HCT116 (cell line): ENCODE measurements around the gene FOSB. TPM values are rescaled to one million over a fixed set of nuclear protein-coding genes. Genes with fewer than 3 reads are reported as not detected.

Experiments
- ATAC-seq: fragments of 200-7000 bp; cut with Tn5 transposase; 2 replicates; pipeline ENCODE4 v1.9.1; 2020; ENCODE audit warnings: mild to moderate bottlenecking, moderate library complexity
- BruUV-seq: library from RNA; stranded (reverse); fragments of 400-500 nt; replicated peaks from 2 replicates; lab custom pipeline; 2021; lab: Mats Ljungman, UMichigan
- CTCF ChIA-PET: fragments of 300-600 bp; sonication (Branson Sonifier 250); formaldehyde crosslinking; loops from one replicate; lab custom pipeline; 2021; ENCODE audit warnings: antibody characterized with exemption; lab: Charles Lee
- POLR2A ChIA-PET: fragments of 300-600, 350-600 bp; sonication (Branson Sonifier 250); formaldehyde crosslinking; loops from one replicate; lab custom pipeline; 2021; ENCODE audit warnings: antibody characterized with exemption; lab: Charles Lee
- RAD21 ChIA-PET, 2 experiments: fragments of 300-600 bp; sonication (Branson Sonifier 250); formaldehyde crosslinking; loops; one replicate each; lab custom pipeline; 2023; ENCODE audit warnings: low total read pairs in 2 of 2; ENCODE audit not compliant: uncharacterized antibody in 2 of 2, unreplicated experiment in 2 of 2, low non-redundant PET in 1 of 2; lab: Charles Lee
- DNase-seq: peaks from one replicate; pipeline ENCODE4 v3.0.0-alpha.2; 2010; ENCODE audit warnings: low read depth, low spot score
- H2AFZ ChIP-seq: fragments of 200-600 bp; shearing (Covaris generic), sonication (generic); 2 replicates; pipeline ENCODE4 v1.6.1; 2017; ENCODE audit warnings: low read depth, mixed run types, mixed read lengths, antibody characterized with exemption, low read length; ENCODE audit not compliant: poor library complexity, severe bottlenecking
- H3K27ac ChIP-seq: 2 replicates; pipeline ENCODE4 v1.5.1; 2012; ENCODE audit warnings: low read depth, low read length
- H3K27me3 ChIP-seq: fragments of 200-600 bp; sonication (generic); 2 replicates; pipeline ENCODE4 v1.6.1; 2016; ENCODE audit warnings: mixed run types, low read length, mixed read lengths; ENCODE audit not compliant: insufficient read depth
- H3K36me3 ChIP-seq, 2 experiments: fragments of 200-500 bp in 1 of 2; fragments of 200-600 bp in 1 of 2; sonication (Bioruptor generic) in 1 of 2; sonication (generic) in 1 of 2; 2 replicates each; pipeline versions ENCODE4 v1.5.1 to v1.6.1; 2014 to 2016; ENCODE audit warnings: low read length in 2 of 2, inconsistent platforms in 1 of 2, mixed read lengths in 1 of 2, mixed run types in 1 of 2; ENCODE audit not compliant: insufficient read depth in 2 of 2, control insufficient read depth in 1 of 2
- H3K4me1 ChIP-seq, 2 experiments: fragments of 200-600 bp in 1 of 2; sonication (generic) in 1 of 2; 2 replicates each; pipeline versions ENCODE4 v1.5.1 to v1.6.1; 2012 to 2017; ENCODE audit warnings: low read length in 2 of 2, inconsistent platforms in 1 of 2, mild to moderate bottlenecking in 1 of 2, mixed read lengths in 1 of 2, mixed run types in 1 of 2, moderate library complexity in 1 of 2; ENCODE audit not compliant: insufficient read depth in 2 of 2, control insufficient read depth in 1 of 2
- H3K4me2 ChIP-seq: fragments of 200-600 bp; sonication (generic); 2 replicates; pipeline ENCODE4 v1.6.1; 2017; ENCODE audit warnings: mixed run types, low read length, mixed read lengths
- H3K4me3 ChIP-seq, 2 experiments: fragments of 200-600 bp in 1 of 2; sonication (generic) in 1 of 2; replicated peaks in 1 of 2; 2 replicates each; pipeline ENCODE4 v1.5.1; 2011 to 2016; ENCODE audit warnings: low read length in 2 of 2, control low read depth in 1 of 2, low read depth in 1 of 2, mild to moderate bottlenecking in 1 of 2, mixed read lengths in 1 of 2, mixed run types in 1 of 2
- H3K79me2 ChIP-seq: fragments of 200-600 bp; sonication (generic); 2 replicates; pipeline ENCODE4 v1.6.1; 2017; ENCODE audit warnings: mild to moderate bottlenecking, mixed run types, low read length, moderate library complexity, mixed read lengths; ENCODE audit not compliant: insufficient read depth
- H3K9ac ChIP-seq: fragments of 200-600 bp; sonication (generic); 2 replicates; pipeline ENCODE4 v1.6.1; 2016; ENCODE audit warnings: low read length, mixed read lengths
- H3K9me2 ChIP-seq: fragments of 200-600 bp; sonication (generic), shearing (Covaris generic); 2 replicates; pipeline ENCODE4 v1.6.1; 2017; ENCODE audit warnings: mixed run types, mild to moderate bottlenecking, moderate library complexity; ENCODE audit not compliant: insufficient read depth
- H3K9me3 ChIP-seq, 2 experiments: fragments of 200-500 bp in 1 of 2; fragments of 200-600 bp in 1 of 2; sonication (Bioruptor generic) in 1 of 2; sonication (generic) in 1 of 2; 2 replicates each; pipeline ENCODE4 v1.6.1; 2014 to 2017; ENCODE audit warnings: low read length in 2 of 2, mixed read lengths in 2 of 2, inconsistent platforms in 1 of 2, low read depth in 1 of 2, mild to moderate bottlenecking in 1 of 2, mixed run types in 1 of 2, moderate library complexity in 1 of 2; ENCODE audit not compliant: control insufficient read depth in 1 of 2, insufficient read depth in 1 of 2
- H4K20me1 ChIP-seq: fragments of 200-600 bp; sonication (generic), shearing (Covaris generic); 2 replicates; pipeline ENCODE4 v1.6.1; 2017; ENCODE audit warnings: mixed run types, mild to moderate bottlenecking, moderate library complexity; ENCODE audit not compliant: insufficient read depth
- CEBPB ChIP-seq: IDR thresholded peaks from 2 replicates; pipeline ENCODE4 v1.6.1; 2012; ENCODE audit warnings: low read depth
- EGR1 ChIP-seq: IDR thresholded peaks from 2 replicates; pipeline ENCODE4 v1.6.1; 2012; ENCODE audit warnings: low read depth
- JUND ChIP-seq: IDR thresholded peaks from 2 replicates; pipeline ENCODE4 v1.6.1; 2012
- SP1 ChIP-seq: IDR thresholded peaks from 2 replicates; pipeline ENCODE4 v1.6.1; 2012; ENCODE audit warnings: low read depth
- TCF7L2 ChIP-seq: IDR thresholded peaks from 2 replicates; pipeline ENCODE4 v1.7.0; 2011; ENCODE audit warnings: borderline replicate concordance, inconsistent platforms; ENCODE audit not compliant: insufficient read depth, insufficient read length; ENCODE audit errors: extremely low read depth
- intact Hi-C: fragments of 100-400 bp; cut with micrococcal nuclease; formaldehyde crosslinking; loops from 2 replicates; pipeline ENCODE4 v1.10.0; 2022
- total RNA-seq: library from RNA; stranded (reverse); gene quantifications from one replicate; pipeline ENCODE4 v1.2.1, GENCODE V29; 2021; ENCODE audit not compliant: unreplicated experiment
- TF ChIP-seq, protein P1 (sequence below), 3 experiments: fragments of 200-600 bp in 1 of 3; sonication (generic) in 1 of 3; IDR thresholded peaks in 2 of 3; conservative IDR thresholded peaks in 1 of 3; 2 replicates each; pipeline ENCODE4 v1.5.1; 2012 to 2017; ENCODE audit warnings: low read depth in 2 of 3, low read length in 2 of 3, antibody characterized with exemption in 1 of 3, borderline replicate concordance in 1 of 3, control low read depth in 1 of 3, mild to moderate bottlenecking in 1 of 3, mixed read lengths in 1 of 3, mixed run types in 1 of 3, moderate library complexity in 1 of 3; ENCODE audit not compliant: insufficient read depth in 1 of 3

The FOSB gene
- total RNA-seq, 1 experiment from 2014 or later, result 12.6 TPM

DNA sequence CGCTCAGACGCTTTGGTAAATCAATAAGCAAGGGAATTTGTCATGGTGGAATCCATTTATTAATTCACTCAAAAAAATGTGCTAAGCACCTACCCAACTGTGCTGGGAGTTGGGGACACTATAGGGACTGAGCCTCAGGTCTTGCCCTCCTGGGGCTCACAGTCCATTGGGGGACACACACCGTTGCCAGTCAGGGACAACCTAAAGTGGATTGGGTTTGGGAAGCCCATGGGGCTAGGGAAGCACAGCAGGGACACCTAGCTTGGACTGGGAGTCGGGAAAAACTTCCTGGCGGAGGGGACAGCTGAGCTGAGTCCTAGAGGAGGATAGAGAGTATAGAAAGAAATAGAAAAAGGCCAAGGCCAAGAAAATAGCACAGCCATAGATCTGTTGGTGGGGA is 8.5 kb downstream of the FOSB start:
- DNase-seq, result no peak
- intact Hi-C loops, result no loop called here
- H3K4me3 ChIP-seq, result no peak overlapping the region
- peaks cover 5 to 22% of the 10 kb centered on the region in 2 experiments; a peak in 3 of 4 replicates for H3K4me1 ChIP-seq
- H3K36me3 ChIP-seq, result no peaks in the 10 kb centered on the region; a peak in 1 of 4 replicates
- no peaks in the 10 kb centered on the region for H3K27me3 ChIP-seq
- no peak overlapping the region for H2AFZ ChIP-seq
- POLR2A ChIA-PET, result interaction anchor here (1.6 to 3.1 kb wide), 3 partner anchors 8 to 37 kb away, joined by 4 to 43 read pairs (median 7); partner anchors contain the start of gene FOSB
- ATAC-seq, result no peak
- CTCF ChIA-PET, result interaction anchor here (3.0 to 7.5 kb wide), 2 partner anchors 37 to 74 kb away, joined by 42 to 189 read pairs; no protein-coding TSS in a partner anchor
- H3K9me3 ChIP-seq, result no peaks in the 10 kb centered on the region
- H3K79me2 ChIP-seq, result no peaks in the 10 kb centered on the region
- no TSS peak for BruUV-seq
- RAD21 ChIA-PET, result interaction anchor here in 1 of 2 experiments (3.0 kb wide), 1 partner anchor 36 kb away, joined by 31 read pairs; no protein-coding TSS in a partner anchor
- TF ChIP-seq JUND (no peak), SP1 (no peak), EGR1 (no peak), CEBPB (no peak), TCF7L2 (no peak)
- TF ChIP-seq, all 23 proteins: peak for 0
- Histone ChIP-seq H3K4me2 (no peak overlapping the region), H4K20me1 (no peaks in the 10 kb centered on the region), H3K9ac (no peak overlapping the region), H3K27ac (no peak overlapping the region), H3K9me2 (no peaks in the 10 kb centered on the region)

DNA sequence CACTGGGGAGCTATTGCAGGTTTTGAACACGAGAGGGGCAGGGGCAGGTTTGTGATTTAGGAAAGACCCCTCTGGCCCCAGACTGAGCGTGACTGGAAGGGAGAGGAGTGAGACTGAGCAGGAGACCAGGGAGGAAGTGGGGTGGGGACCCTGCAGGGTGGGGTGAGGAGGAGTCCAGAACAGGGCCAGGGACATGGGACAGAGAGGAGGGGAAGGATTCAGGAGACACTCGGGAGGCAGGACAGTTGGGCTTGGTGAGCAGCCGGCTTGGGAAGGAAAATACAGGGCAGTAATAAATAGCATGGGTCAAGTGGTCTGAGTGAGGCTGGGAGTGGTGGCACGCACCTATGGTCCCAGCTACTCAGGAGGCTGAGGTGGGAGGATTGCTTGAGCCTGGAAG is 9.4 kb downstream of the FOSB start:
- no peak overlapping the region for H3K27ac ChIP-seq
- RAD21 ChIA-PET, result interaction anchor here (0.6 to 3.0 kb wide), 3 partner anchors 36 to 168 kb away, joined by 3 to 31 read pairs (median 6); no protein-coding TSS in a partner anchor
- no peaks in the 10 kb centered on the region for H3K27me3 ChIP-seq
- no peaks in the 10 kb centered on the region for H3K9me3 ChIP-seq
- H2AFZ ChIP-seq, result no peak overlapping the region
- H3K4me1 ChIP-seq, result peaks cover 5 to 22% of the 10 kb centered on the region in 2 experiments; a peak in 3 of 4 replicates
- no peak for DNase-seq
- no peaks in the 10 kb centered on the region for H4K20me1 ChIP-seq
- no peak overlapping the region for H3K4me2 ChIP-seq
- H3K36me3 ChIP-seq, result no peaks in the 10 kb centered on the region; a peak in 1 of 4 replicates
- BruUV-seq, result no TSS peak
- H3K4me3 ChIP-seq, result no peak overlapping the region
- no peaks in the 10 kb centered on the region for H3K9me2 ChIP-seq
- TF ChIP-seq, protein P1, sequence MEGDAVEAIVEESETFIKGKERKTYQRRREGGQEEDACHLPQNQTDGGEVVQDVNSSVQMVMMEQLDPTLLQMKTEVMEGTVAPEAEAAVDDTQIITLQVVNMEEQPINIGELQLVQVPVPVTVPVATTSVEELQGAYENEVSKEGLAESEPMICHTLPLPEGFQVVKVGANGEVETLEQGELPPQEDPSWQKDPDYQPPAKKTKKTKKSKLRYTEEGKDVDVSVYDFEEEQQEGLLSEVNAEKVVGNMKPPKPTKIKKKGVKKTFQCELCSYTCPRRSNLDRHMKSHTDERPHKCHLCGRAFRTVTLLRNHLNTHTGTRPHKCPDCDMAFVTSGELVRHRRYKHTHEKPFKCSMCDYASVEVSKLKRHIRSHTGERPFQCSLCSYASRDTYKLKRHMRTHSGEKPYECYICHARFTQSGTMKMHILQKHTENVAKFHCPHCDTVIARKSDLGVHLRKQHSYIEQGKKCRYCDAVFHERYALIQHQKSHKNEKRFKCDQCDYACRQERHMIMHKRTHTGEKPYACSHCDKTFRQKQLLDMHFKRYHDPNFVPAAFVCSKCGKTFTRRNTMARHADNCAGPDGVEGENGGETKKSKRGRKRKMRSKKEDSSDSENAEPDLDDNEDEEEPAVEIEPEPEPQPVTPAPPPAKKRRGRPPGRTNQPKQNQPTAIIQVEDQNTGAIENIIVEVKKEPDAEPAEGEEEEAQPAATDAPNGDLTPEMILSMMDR (IDR thresholded peaks at IDR 0.05 in 2 of 3, conservative IDR thresholded peaks at IDR 0.05 in 1 of 3; ENCODE audit: borderline replicate concordance in 1 of 3, insufficient read depth in 1 of 3, low read depth in 2 of 3, low read length in 2 of 3), result no peak
- TF ChIP-seq, all 23 proteins: peak for 0
- Histone ChIP-seq H3K79me2 (no peaks in the 10 kb centered on the region), H3K9ac (no peak overlapping the region)
- ATAC-seq, result no peak
- POLR2A ChIA-PET, result interaction anchor here (0.7 to 3.1 kb wide), 4 partner anchors 9 to 313 kb away, joined by 3 to 43 read pairs (median 12); partner anchors contain the start of gene FOSB
- intact Hi-C loops, result no loop called here
- CTCF ChIA-PET, result interaction anchor here (1.2 to 7.5 kb wide), 6 partner anchors 38 to 165 kb away, joined by 3 to 189 read pairs (median 32); partner anchors contain the start of gene PPP1R13L
